Measurements from ENCODE around the gene DPP6.
"Not testable (repeated sequence)": the region's sequence is repeated elsewhere in the genome, so short reads cannot be mapped to it uniquely, and the experiment has no call there.

Gene DPP6

DNA sequence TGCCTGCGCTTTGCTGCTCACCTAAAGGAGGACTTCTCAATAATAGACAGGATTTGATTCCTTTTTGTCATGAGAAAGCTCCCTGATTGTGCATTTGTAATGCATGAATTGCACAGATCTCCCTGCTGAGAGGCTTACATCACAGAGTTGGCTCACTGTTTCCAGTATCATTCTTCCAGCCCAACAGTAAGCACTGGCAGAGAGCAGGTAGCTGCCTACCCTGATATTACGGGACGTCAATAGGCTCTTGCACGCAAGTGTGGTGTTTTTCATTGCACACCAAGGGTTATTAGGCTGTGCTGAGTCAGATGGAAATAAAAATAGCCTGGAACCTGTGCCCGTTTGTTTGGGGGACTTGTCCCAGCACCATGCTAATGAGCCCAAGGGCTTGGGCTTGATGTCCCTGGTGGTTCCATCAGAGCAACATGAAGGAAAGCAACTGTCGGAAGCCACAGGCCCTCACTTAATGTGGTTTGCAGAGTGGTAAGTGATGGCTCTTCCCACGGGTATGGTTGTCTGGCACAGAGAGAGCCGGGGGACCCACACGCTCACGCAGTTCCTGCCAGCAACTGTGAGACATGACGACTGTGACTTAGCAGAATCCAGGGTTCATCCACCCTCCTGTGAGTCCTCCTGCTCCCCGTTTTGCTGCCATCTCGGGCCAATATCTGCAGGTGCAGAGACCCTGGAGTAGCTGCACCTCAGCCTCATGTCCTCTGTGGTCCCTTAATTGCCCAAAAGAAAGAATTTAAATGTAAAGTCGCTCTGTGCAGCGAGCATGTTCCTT is 20.4 kb downstream of the DPP6 start:
- H3K4me3 ChIP-seq (ENCODE audit: low read depth, low read length), result not testable (repeated sequence)

DNA sequence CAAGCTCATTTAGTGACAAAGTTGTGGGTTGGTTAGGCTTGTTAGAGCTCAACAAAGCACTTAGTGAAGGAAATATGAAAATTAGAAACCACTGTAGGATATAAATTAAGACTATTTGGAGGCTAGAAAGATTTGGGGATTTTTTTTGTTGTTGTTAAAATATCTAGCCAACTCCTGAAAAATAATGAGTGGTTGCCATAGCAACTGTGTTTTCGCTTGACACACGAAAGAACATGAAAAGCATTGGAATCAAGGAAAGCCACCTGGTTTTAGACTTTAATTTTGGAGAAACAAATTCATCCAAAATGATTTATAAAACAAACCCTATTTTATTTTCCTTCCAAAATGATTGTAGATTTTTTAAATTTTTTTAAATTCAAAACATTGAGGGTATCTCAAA is 26.3 kb downstream of the DPP6 start:
- H3K4me3 ChIP-seq (ENCODE audit: low read depth, low read length), result not testable (repeated sequence)

DNA sequence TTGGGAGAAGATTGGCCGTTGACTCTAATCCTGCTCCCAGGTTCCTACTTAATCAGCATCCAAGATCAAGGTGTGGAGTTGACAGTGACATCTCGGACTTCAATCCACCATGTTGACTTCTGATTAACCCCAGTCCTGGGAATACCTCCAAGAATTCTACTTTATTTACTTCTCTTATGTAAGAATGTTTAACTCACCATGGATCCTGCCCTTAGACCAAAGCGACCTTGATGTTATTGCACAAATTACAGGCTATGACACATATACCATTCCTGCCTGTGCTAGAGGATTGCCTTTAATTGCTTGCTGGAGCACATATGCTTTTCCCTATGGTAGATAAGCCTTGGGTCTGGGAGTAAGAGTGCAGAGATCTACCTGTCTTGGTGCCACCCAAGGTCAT is 28.1 kb downstream of the DPP6 start:
- not testable (repeated sequence) for H3K4me3 ChIP-seq (ENCODE audit: low read depth, low read length)

DNA sequence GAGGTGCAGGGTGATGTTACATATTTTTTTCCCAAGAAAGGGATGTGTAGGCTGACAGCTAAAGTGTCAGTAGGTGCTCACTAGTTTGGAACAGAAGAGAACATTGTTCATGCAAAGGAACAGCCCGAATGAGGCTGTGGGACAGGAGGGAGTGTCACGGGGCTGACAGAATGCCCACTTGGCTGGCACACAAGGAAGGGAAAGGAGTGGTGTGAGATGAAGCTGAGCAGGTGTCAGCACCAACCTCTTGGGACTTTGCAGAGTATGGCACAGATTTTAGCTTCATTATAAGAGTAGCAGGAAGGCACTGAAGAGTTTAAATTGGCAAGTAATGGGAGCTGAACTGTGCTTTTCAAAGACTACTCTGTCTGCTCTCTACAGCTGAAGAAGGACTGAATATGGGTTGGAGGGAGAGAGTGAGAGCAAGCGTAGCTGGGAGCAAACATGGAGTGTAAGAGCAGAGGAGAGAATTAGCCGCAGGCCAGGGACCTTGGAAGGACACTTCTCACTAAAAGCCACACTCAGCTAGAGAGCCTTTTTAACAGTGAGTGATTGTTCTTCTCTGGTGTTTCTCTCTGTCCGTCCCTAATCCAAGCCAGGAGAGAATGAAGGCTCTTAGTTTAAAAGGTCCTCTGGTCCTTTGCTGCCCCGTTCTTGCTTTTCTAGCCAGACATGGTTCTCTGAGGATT is 35.0 kb downstream of the DPP6 start:
- not testable (repeated sequence) for H3K4me3 ChIP-seq (ENCODE audit: low read depth, low read length)

DNA sequence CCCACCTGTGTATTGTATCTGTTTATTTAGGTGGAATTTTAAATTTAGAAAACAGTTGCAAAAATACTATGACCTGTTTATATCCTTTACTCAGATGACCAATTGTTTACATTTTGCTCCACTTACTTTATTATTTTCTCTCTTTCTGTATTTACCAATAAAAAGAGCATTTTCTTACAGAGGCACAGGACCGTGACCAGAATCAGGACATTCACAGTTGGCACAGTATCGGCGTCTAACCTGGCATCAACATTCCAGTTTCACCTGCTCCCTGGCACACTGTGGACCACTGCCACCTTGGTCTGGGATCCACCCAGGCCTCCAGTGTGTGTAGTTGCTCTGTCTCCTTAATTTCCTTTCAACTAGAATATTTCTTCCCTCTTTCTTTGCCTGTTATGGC is 39.9 kb downstream of the DPP6 start:
- not testable (repeated sequence) for H3K4me3 ChIP-seq (ENCODE audit: low read depth, low read length)

DNA sequence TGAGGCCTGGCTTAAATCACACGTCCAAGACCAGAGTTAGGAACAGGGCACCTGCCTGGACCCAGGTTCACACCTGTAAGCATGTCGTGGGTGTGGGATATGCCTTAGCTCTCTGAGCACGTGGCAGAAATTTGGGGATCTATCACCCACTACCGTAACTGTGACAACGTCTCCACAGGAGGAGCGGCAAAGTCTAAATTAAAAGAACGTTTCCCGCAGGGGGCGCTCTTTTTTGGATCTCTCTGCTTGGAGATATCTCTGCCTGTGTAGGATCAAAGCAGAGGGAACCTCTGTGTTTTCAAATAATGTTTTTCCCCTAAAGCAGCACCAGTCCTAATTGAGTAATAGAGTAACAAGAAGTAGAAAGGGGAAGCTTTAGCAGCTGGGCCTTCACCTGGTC is 43.0 kb downstream of the DPP6 start:
- not testable (repeated sequence) for H3K4me3 ChIP-seq (ENCODE audit: low read depth, low read length)

DNA sequence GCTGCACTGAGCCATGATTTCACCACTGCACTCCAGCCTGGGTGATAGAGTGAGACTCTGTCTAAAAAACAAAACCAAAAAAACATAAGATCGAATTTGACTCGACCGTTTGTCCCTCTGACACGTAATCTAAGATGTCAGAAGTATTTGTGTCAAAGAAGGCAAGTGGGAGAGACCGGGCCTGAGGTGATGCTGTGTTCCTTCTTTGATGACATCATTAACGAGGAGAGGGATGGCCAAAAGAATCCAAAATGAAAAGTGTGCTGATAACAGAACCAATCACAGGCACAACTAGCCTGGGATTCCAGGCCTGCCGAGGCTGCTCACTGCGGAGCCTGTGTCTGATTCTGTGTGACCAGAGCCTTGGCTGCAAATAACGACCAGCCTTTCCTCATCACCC is 52.9 kb downstream of the DPP6 start:
- not testable (repeated sequence) for H3K4me3 ChIP-seq (ENCODE audit: low read depth, low read length)

DNA sequence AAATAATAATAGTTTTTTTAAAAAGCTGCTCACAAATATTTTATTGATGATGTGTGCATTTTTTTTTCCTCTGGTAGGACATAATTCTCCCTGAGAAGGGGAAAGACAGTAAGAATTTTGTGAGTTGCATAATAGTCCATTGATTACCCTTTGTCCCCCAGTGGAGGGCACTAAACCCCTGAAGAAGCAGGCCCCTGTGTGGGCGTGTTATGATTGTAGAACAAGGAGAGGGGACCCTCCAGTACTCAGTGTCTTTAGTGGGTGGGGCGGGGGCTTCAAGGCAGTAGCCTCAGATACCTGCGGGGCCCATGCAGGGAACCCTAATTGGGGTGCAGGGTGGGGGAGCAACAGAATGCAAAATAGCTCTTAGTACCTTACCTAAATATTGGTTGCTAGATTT is 57.4 kb downstream of the DPP6 start:
- not testable (repeated sequence) for H3K4me3 ChIP-seq (ENCODE audit: low read depth, low read length)

DNA sequence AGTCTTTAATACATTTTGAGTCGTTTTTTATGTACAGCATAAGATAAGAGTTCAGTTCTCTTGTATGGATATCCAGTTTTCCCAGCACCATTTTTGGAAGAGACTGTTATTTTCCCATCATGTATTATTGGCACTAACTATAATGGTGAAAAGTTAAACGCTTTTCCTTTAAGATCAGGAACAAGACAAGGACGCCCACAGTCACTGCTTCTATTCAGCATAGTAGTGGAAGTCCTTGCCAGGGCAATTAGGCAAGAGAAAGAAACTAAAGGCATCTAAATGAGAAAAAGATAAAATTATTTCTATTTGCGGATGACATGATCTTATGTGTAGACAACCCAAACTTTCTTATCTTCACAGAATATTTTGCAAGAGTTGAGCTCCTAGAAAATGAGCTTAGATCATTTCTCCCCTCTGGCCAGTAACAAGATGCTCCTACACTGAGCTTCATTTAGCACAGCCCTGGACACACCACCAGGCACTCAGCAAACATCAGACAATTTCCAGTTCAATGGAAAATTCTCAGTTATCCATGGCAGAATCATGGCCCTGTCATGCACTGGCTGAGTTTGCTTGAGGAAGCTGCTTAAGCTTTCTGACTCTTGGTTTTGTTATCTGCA is 61.6 kb downstream of the DPP6 start:
- not testable (repeated sequence) for H3K4me3 ChIP-seq (ENCODE audit: low read depth, low read length)

DNA sequence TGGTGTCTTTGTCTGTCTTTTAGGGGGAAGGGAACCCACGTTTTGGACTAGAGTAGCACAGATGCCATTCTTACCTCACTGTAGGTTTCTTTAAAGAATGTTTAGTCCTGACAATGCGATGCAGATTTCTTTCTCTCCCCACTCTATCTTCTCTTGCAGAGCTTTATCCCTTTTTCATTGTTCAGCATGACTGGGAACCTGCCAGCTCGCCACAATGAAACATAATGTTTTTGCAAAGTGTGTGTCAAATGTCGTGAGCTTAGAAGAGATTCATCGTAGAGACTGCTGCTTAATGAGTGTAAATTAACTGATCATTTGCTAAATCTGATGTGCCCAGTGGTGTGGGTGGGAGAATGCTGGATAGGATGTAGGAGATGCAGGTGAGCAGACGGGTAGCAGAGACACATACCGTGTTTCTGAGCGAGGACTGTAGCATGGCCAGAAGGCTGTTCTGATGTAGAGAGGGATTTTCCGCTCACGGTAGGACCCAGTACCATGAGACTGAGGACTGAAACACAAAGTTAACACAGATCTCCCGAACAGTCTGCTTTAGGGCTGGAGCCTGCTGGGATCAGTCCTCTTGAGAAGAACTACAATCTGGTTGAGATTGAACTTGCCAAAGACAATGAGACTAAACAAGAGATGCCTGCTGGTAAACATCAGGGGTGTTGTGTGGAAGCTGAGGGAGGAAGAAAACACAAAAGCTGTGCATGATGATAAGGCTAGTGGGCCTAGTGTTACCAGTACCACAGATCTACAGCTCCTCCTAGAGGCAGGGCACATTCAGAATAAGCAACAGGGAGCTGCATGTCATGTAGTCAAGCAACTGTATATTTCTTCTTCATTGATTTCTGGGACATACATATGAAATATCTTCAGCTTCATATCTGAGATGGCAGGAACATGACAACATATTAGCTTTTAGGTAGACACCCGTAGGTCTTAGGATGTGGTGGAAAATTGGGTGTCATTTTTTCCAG is 65.5 kb downstream of the DPP6 start:
- not testable (repeated sequence) for H3K4me3 ChIP-seq (ENCODE audit: low read depth, low read length)

DNA sequence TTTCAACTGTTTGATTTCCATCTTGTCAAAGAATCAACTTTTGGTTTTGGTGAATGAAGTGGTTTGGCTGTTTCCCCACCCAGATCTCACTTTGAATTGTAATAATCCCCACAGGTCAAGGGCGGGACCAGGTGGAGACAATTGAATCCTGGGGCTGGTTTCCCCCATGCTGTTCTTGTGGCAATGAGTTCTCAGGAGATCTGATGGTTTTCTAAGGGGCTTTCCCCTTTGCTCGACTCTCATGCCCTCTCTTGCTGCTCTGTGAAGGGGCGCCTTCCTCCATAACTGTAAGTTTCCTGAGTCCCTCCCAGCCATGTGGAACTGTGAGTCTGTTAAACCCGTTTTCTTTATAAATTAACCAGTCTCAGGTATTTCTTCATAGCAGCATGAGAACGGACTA is 68.6 kb downstream of the DPP6 start:
- not testable (repeated sequence) for H3K4me3 ChIP-seq (ENCODE audit: low read depth, low read length)

DNA sequence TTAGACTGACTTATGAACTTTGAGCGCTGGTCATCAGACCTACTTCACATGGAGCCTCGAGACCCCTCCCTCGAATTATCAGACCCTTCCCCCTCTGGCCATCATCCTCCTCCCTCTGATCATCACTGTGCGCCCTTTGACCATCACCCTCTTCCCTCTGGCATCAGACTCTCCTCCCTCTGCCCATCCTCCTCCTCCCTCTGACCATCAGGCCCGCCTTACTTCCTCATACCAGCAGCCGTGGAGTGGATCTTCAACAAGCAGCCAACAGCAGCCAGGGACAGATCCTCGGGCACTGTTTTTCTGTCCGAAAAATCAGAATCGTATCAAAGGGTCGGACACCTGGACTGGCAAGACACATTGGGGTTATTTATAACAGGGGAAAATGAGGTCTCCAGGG is 70.5 kb downstream of the DPP6 start:
- not testable (repeated sequence) for H3K4me3 ChIP-seq (ENCODE audit: low read depth, low read length)

DNA sequence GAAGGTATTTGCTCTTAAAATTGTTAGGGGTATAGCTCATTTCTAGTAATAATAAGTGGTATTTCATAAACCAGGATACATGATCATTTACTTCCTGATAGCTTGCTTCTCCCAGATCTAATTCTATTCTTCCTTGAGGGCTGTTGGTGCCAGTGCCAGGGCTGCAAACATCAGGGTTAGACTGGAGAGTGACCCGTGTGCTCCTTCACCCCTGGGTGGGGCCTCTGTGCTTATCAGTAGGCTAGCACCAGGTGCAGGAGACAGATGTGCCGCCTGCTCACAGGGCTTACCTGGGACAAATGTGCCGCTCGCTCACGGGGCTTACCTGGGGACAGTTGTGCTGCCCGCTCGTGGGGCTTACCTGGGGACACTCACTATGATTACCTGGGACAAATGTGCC is 71.2 kb downstream of the DPP6 start:
- H3K4me3 ChIP-seq (ENCODE audit: low read depth, low read length), result not testable (repeated sequence)

DNA sequence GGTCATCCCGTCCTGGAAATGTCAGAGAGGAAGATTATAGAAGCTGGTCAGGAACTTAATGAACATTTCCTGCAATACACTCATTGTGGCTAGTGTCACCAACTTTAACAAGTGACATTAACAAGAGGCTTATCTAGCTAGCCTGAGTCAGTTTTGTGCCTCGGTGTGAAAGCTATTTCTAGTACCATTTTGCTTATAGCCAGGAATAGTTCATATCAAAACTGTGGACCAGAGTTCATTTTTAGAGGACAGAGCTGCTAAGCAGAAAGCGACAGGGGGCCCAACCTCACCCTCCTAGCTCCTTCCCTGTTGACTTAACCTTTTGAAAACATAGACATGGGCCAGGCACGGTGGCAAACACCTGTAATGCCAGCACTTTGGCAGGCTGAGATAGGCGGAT is 76.9 kb downstream of the DPP6 start:
- not testable (repeated sequence) for H3K4me3 ChIP-seq (ENCODE audit: low read depth, low read length)

DNA sequence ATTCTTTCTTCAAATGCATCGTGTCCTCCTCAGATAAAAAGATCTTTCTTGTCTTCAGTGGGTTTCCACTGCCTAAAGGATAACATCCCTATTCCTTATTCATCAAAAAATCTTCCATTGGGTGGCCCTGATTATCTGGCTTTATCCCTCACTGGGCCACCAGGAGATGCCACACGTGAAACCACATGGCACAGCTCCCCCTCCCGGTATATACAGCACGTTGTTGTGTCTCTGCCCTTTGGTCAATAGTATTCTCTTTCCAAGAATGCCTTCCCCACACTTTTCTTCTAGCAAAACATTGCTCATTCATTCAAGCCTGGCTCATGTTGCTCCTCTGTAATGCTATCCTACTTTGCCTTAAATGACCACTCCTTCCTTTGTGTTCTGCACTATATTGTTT is 80.4 kb downstream of the DPP6 start:
- not testable (repeated sequence) for H3K4me3 ChIP-seq (ENCODE audit: low read depth, low read length)

DNA sequence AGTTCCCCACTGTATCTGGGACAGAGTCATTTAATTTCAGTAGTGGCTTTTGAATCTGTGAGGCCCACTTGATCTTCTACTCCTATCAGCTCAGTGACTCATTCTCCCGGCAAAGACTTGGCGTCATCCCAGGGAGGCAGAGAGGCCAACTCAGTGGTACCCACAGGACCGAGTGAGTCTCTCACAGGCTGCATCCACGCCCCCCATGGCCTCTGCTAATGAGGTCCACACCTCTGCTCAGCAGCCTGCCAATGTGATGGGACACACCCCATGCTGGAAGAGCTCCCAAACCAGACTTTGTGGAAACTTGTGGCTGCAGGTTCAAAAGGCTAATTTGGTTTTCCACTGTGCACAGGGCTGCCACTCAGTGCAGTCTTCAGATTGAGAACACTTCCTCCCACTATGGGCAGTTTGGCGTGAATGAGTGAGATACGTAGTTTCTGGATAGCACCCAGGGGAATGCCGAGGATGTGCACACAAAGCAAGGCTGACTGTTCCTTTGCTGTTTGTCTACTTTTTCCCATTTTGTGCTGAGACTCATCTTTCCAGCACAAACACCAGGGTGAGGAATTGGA is 81.6 kb downstream of the DPP6 start:
- not testable (repeated sequence) for H3K4me3 ChIP-seq (ENCODE audit: low read depth, low read length)

DNA sequence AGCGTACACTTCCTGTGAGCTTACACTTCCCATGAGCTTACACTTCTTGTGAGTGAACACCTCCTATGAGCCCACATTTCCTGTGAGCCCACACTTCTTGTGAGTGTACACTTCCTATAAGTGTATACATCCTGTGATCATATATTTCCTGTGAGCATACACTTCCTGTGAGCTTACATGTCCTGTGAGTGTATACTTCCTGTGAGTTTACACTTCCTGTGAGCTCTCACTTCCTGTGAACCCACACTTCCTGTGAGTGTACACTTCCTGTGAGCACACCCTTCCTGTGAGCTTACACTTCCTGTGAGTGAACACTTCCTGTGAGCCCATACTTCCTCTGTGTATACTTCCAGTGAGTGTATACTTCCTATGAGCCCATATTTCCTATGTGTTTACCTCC is 82.5 kb downstream of the DPP6 start:
- H3K4me3 ChIP-seq (ENCODE audit: low read depth, low read length), result not testable (repeated sequence)

DNA sequence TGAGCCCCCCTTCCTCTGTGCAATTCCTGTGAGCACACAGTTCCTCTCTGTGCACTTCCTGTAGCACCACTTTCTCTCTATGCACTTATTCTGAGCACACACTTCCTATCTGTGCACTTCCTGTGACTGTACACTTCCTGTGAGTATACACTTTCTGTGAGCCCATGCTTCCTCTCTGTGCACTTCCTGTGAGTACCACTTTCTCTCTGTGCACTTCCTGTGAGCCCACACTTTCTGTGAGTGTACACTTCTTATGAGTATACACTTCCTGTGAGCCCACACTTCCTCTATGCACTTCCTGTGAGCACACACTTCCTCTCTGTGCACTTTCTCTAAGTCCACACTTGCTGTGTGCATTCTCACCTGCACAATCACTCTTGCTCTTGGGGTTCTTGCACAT is 83.4 kb downstream of the DPP6 start:
- H3K4me3 ChIP-seq (ENCODE audit: low read depth, low read length), result not testable (repeated sequence)

DNA sequence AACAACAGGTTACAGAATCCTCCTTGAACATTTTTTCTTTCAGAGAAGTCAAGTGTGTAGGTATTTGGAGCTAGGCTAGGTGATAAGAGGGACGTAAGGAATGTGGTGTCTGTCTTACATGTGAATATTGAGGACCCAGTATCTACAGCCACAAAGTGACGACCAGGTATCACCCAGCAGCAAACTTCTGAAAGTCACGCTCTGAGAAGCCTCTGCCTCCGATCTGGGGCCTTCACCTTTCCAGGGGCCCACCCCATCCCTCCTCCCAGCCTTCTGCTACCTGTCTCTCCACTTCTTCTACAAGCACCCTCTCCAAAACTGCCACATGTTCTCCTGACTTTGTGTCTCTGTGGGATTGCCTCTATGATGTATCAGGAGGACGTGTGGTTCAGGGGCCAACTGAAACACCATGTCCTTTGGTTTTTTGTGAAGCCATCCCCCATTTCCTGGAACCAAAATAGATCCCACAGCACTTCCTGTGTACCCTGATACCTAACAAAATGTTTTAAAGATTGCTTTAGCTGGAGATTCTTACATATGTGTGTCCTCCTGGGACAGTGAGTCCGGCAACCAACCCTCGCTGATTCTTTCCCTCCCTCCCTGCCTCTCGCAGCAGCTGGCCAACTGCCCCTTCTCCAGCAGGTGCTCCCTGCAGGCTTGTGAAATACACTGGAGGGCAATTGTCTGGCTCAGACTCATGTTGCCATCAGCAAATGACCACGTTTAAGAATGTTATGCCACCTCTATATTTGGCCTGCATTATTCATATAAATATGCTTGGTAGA is 93.9 kb downstream of the DPP6 start:
- H3K4me3 ChIP-seq (ENCODE audit: low read depth, low read length), result not testable (repeated sequence)

DNA sequence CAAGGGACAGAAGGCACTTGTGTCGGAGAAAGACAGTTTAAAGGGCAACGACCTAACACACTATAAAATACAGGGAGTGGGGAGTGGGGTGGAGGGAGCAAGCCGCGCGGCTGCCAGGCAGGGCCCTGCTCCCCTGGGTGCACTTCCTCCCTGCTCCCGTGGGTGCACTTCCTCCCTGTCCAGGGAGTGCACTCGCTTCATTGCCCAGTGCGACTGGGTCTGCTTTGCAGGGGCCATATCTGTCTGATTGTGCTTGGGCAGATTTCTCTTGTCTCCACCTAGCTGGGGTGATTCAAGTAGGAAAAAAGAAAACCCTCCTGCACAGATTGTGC is 94.5 kb downstream of the DPP6 start:
- H3K4me3 ChIP-seq (ENCODE audit: low read depth, low read length), result not testable (repeated sequence)

Measured in iPS-11a (cell line).